Measurements from ENCODE around the gene LEPROT. TPM values are rescaled to one million over a fixed set of nuclear protein-coding genes. Genes with fewer than 3 reads are reported as not detected.
"Not testable (repeated sequence)": the region's sequence is repeated elsewhere in the genome, so short reads cannot be mapped to it uniquely, and the experiment has no call there.

Gene LEPROT
- total RNA-seq, 1 donor from 2014 or later, result 86.1 TPM

- H3K9me3 Mint-ChIP-seq (ENCODE audit: unreplicated experiment), result no peaks in the 10 kb centered on the region
- DNase-seq (ENCODE audit: low spot score), result no peak
- no peak overlapping the region for H3K4me3 Mint-ChIP-seq (ENCODE audit: unreplicated experiment)
- H3K27ac Mint-ChIP-seq (ENCODE audit: unreplicated experiment), result no peak overlapping the region
- no peaks in the 10 kb centered on the region for H3K4me1 Mint-ChIP-seq (ENCODE audit: unreplicated experiment)
- no peaks in the 10 kb centered on the region for H3K36me3 Mint-ChIP-seq (ENCODE audit: low read depth, unreplicated experiment)
- no peaks in the 10 kb centered on the region for H3K27me3 Mint-ChIP-seq (ENCODE audit: unreplicated experiment)
- TF ChIP-seq CTCF (IDR thresholded peaks at IDR 0.05; ENCODE audit: unreplicated experiment), result no peak
Observed at GRCh38 chr1:65449214-65449823, 28.9 kb downstream of the LEPROT start.

GRCh38 chr1:65455678-65456077, 35.2 kb downstream of the LEPROT start:
- H3K4me3 Mint-ChIP-seq (ENCODE audit: unreplicated experiment); H3K27me3 Mint-ChIP-seq (ENCODE audit: unreplicated experiment); H3K9me3 Mint-ChIP-seq (ENCODE audit: unreplicated experiment); DNase-seq (ENCODE audit: low spot score); H3K4me1 Mint-ChIP-seq (ENCODE audit: unreplicated experiment); H3K27ac Mint-ChIP-seq (ENCODE audit: unreplicated experiment): not testable (repeated sequence)
- peaks cover 12% of the 10 kb centered on the region for H3K36me3 Mint-ChIP-seq (ENCODE audit: low read depth, unreplicated experiment)

GRCh38 chr1:65456481-65456880, 36.0 kb downstream of the LEPROT start:
- H3K27ac Mint-ChIP-seq (ENCODE audit: unreplicated experiment), result peak overlapping the region; percentile 22
- peaks cover 12% of the 10 kb centered on the region for H3K36me3 Mint-ChIP-seq (ENCODE audit: low read depth, unreplicated experiment)
- H3K4me3 Mint-ChIP-seq (ENCODE audit: unreplicated experiment), result peak overlapping the region; percentile 60
- peaks cover 7% of the 10 kb centered on the region for H3K9me3 Mint-ChIP-seq (ENCODE audit: unreplicated experiment)
- H3K4me1 Mint-ChIP-seq (ENCODE audit: unreplicated experiment), result peaks cover 6% of the 10 kb centered on the region
- H3K27me3 Mint-ChIP-seq (ENCODE audit: unreplicated experiment), result peaks cover 1% of the 10 kb centered on the region
- no peak for DNase-seq (ENCODE audit: low spot score)
- no peak for TF ChIP-seq CTCF (IDR thresholded peaks at IDR 0.05; ENCODE audit: unreplicated experiment)

- H3K4me1 Mint-ChIP-seq (ENCODE audit: unreplicated experiment), result peaks cover 6% of the 10 kb centered on the region
Observed at GRCh38 chr1:65457868-65458267, 37.4 kb downstream of the LEPROT start.

GRCh38 chr1:65458730-65459396, 38.4 kb downstream of the LEPROT start:
- Mint-ChIP-seq H3K27ac (ENCODE audit: unreplicated experiment) (no peak overlapping the region), H3K4me1 (ENCODE audit: unreplicated experiment) (peaks cover 6% of the 10 kb centered on the region), H3K36me3 (ENCODE audit: low read depth, unreplicated experiment) (peaks cover 12% of the 10 kb centered on the region), H3K9me3 (ENCODE audit: unreplicated experiment) (peaks cover 7% of the 10 kb centered on the region), H3K27me3 (ENCODE audit: unreplicated experiment) (peaks cover 1% of the 10 kb centered on the region), H3K4me3 (ENCODE audit: unreplicated experiment) (no peak overlapping the region)
- no peak for DNase-seq (ENCODE audit: low spot score)
- no peak for TF ChIP-seq CTCF (IDR thresholded peaks at IDR 0.05; ENCODE audit: unreplicated experiment)

More at GRCh38 chr1:65457868-65458267, 37.4 kb downstream of the LEPROT start:
- no peak overlapping the region for H3K27ac Mint-ChIP-seq (ENCODE audit: unreplicated experiment)
- peaks cover 1% of the 10 kb centered on the region for H3K27me3 Mint-ChIP-seq (ENCODE audit: unreplicated experiment)
- H3K4me3 Mint-ChIP-seq (ENCODE audit: unreplicated experiment), result no peak overlapping the region
- no peak for DNase-seq (ENCODE audit: low spot score)
- peaks cover 7% of the 10 kb centered on the region for H3K9me3 Mint-ChIP-seq (ENCODE audit: unreplicated experiment)
- no peak for TF ChIP-seq CTCF (IDR thresholded peaks at IDR 0.05; ENCODE audit: unreplicated experiment)
- peaks cover 12% of the 10 kb centered on the region for H3K36me3 Mint-ChIP-seq (ENCODE audit: low read depth, unreplicated experiment)
